GM23248 (cell line): ENCODE results near the gene GALNT7. TPM values are rescaled to one million over a fixed set of nuclear protein-coding genes. Genes with fewer than 3 reads are reported as not detected.
A peak's percentile ranks its signal among the peaks of the same experiment; 100 is the strongest.
"Not testable (repeated sequence)": the region's sequence is repeated elsewhere in the genome, so short reads cannot be mapped to it uniquely, and the experiment has no call there.

Experiments used
- DNase-seq: peaks from one replicate; pipeline ENCODE4 v3.0.0-alpha.2; 2015
- H2AFZ ChIP-seq: fragments of 200-600 bp; sonication (generic); 2 replicates; pipeline ENCODE4 v1.6.1; 2016; ENCODE audit warnings: antibody characterized with exemption
- H3F3A ChIP-seq: fragments of 200-600 bp; sonication (generic); 2 replicates; pipeline ENCODE4 v1.6.1; 2016; ENCODE audit warnings: mild to moderate bottlenecking, antibody characterized with exemption, mixed run types; ENCODE audit not compliant: insufficient read depth
- H3K27ac ChIP-seq: fragments of 200-600 bp; sonication (generic); 2 replicates; pipeline ENCODE4 v1.5.1; 2016; ENCODE audit warnings: mild to moderate bottlenecking
- H3K27me3 ChIP-seq: fragments of 200-600 bp; sonication (generic); replicated peaks from 2 replicates; pipeline ENCODE4 v1.6.1; 2016; ENCODE audit warnings: mild to moderate bottlenecking; ENCODE audit not compliant: insufficient read depth
- H3K36me3 ChIP-seq: fragments of 200-600 bp; sonication (generic); 2 replicates; pipeline ENCODE4 v1.6.1; 2016; ENCODE audit warnings: low read depth, mild to moderate bottlenecking
- H3K4me1 ChIP-seq: fragments of 200-600 bp; sonication (generic); 2 replicates; pipeline ENCODE4 v1.6.1; 2016; ENCODE audit warnings: mild to moderate bottlenecking; ENCODE audit not compliant: insufficient read depth
- H3K4me2 ChIP-seq: fragments of 200-600 bp; sonication (generic); one replicate; pipeline ENCODE4 v1.6.1; 2016; ENCODE audit warnings: mild to moderate bottlenecking; ENCODE audit not compliant: unreplicated experiment
- H3K4me3 ChIP-seq: fragments of 200-600 bp; sonication (generic); 2 replicates; pipeline ENCODE4 v1.5.1; 2016; ENCODE audit warnings: mild to moderate bottlenecking
- H3K79me2 ChIP-seq: fragments of 200-600 bp; sonication (generic); 2 replicates; pipeline ENCODE4 v1.6.1; 2016; ENCODE audit warnings: mild to moderate bottlenecking; ENCODE audit not compliant: insufficient read depth
- H3K9ac ChIP-seq: fragments of 200-600 bp; sonication (generic); 2 replicates; pipeline ENCODE4 v1.6.1; 2016; ENCODE audit warnings: mild to moderate bottlenecking
- H3K9me2 ChIP-seq: fragments of 200-600 bp; sonication (generic); 2 replicates; pipeline ENCODE4 v1.6.1; 2016; ENCODE audit warnings: mixed run types, mild to moderate bottlenecking, moderate library complexity; ENCODE audit not compliant: insufficient read depth
- H3K9me3 ChIP-seq: fragments of 200-600 bp; sonication (generic); one replicate; pipeline ENCODE4 v1.6.1; 2017; ENCODE audit warnings: low read depth
- H4K20me1 ChIP-seq: fragments of 200-600 bp; sonication (generic); 2 replicates; pipeline ENCODE4 v1.6.0; 2016; ENCODE audit not compliant: insufficient read depth
- EZH2 ChIP-seq: fragments of 200-600 bp; sonication (generic); IDR thresholded peaks from 2 replicates; pipeline ENCODE4 v1.6.1; 2018; ENCODE audit warnings: antibody characterized with exemption, mild to moderate bottlenecking; ENCODE audit not compliant: insufficient read depth, poor library complexity, severe bottlenecking
- EZH2phosphoT487 ChIP-seq: fragments of 200-600 bp; sonication (generic); IDR thresholded peaks from 2 replicates; pipeline ENCODE4 v1.6.1; 2018; ENCODE audit warnings: antibody characterized with exemption, moderate library complexity, mild to moderate bottlenecking, low read depth; ENCODE audit not compliant: insufficient read depth
- WGBS, 2 experiments: methylation state at CpG; one replicate each; pipeline ENCODE4 v1.1.6; 2015 to 2017; ENCODE audit warnings: low lambda C conversion rate in 2 of 2, low coverage in 1 of 2; ENCODE audit errors: missing lambda C conversion rate in 2 of 2; 5-methylcytosine and 5-hydroxymethylcytosine counted together
- in situ Hi-C: fragments of 300-500 bp; cut with MboI; formaldehyde crosslinking; loops from 2 replicates; pipeline ENCODE4 v1.15.0; 2020
- polyA plus RNA-seq: library from polyadenylated mRNA; unstranded; fragments of >200 nt; fragmentation: Nextera tagmentation; extraction: Ambion mirVana; gene quantifications from 2 replicates; pipeline ENCODE4 v1.2.1, GENCODE V29; 2016
- total RNA-seq: library from RNA; depleted of rRNA; stranded (reverse); fragments of >200 nt; shearing (Covaris generic); gene quantifications from 2 replicates; pipeline ENCODE4 v1.2.3, GENCODE V29; 2014

Gene GALNT7
- total and polyA plus RNA-seq, 2 experiments from 2014 or later: 5.8 to 13.1 TPM

GRCh38 chr4:173218411-173219125 lies 50.0 kb downstream of the GALNT7 start:
- Histone ChIP-seq H3K9me2 (no peaks in the 10 kb centered on the region), H3K4me3 (no peak overlapping the region), H3K27me3 (no peaks in the 10 kb centered on the region; the same call in 1 of the 2 replicates), H3K4me1 (peaks cover 18% of the 10 kb centered on the region), H3K79me2 (no peaks in the 10 kb centered on the region), H3K9me3 (no peaks in the 10 kb centered on the region), H3K4me2 (no peak overlapping the region), H3K9ac (no peak overlapping the region), H2AFZ (no peak overlapping the region), H3K36me3 (no peaks in the 10 kb centered on the region), H3K27ac (no peak overlapping the region), H3F3A (no peaks in the 10 kb centered on the region; the same call in 1 of the 2 replicates), H4K20me1 (no peaks in the 10 kb centered on the region; the same call in 1 of the 2 replicates)
- peak; percentile 61 for DNase-seq
- in situ Hi-C loops: no loop called here
- TF ChIP-seq EZH2phosphoT487 (no peak), EZH2 (no peak)

DNA sequence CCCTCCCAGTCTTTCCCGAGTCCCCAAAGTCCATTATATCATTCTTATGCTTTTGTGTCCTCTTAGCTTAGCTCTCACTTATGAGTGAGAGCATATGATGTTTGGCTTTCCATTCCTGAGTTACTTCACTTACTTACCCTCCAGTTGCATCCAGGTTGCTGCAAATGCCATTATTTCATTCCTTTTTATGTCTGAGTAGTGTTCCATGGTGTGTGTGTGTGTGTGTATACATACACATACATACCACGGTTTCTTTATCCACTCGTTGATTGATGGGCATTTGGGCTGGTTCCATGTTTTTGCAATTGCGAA lies 50.5 kb downstream of the GALNT7 start:
- H3K27ac ChIP-seq, H4K20me1 ChIP-seq, H3K36me3 ChIP-seq, H3K79me2 ChIP-seq, DNase-seq, H3K9me2 ChIP-seq, H3K4me3 ChIP-seq, H2AFZ ChIP-seq, H3K9me3 ChIP-seq, H3K27me3 ChIP-seq, H3K9ac ChIP-seq, H3F3A ChIP-seq, in situ Hi-C loops, H3K4me2 ChIP-seq: not testable (repeated sequence)
- 88% methylated on average over 4 of the region's 4 CpGs for WGBS, 2 experiments
- H3K4me1 ChIP-seq: peaks cover 18% of the 10 kb centered on the region

GRCh38 chr4:173223743-173224142 lies 55.1 kb downstream of the GALNT7 start:
- Histone ChIP-seq H3K9me2 (no peaks in the 10 kb centered on the region), H2AFZ (no peak overlapping the region), H4K20me1 (no peaks in the 10 kb centered on the region; the same call in 1 of the 2 replicates), H3F3A (no peaks in the 10 kb centered on the region), H3K79me2 (no peaks in the 10 kb centered on the region), H3K4me2 (no peak overlapping the region), H3K4me3 (no peak overlapping the region), H3K4me1 (peaks cover 2% of the 10 kb centered on the region), H3K9me3 (no peaks in the 10 kb centered on the region), H3K9ac (no peak overlapping the region), H3K36me3 (no peaks in the 10 kb centered on the region), H3K27ac (no peak overlapping the region), H3K27me3 (no peaks in the 10 kb centered on the region)
- TF ChIP-seq EZH2phosphoT487: no peak
- no peak for TF ChIP-seq EZH2
- in situ Hi-C loops: no loop called here
- WGBS, 2 experiments: 92 to 95% methylated on average over 3 of the region's 3 CpGs
- DNase-seq: no peak

DNA sequence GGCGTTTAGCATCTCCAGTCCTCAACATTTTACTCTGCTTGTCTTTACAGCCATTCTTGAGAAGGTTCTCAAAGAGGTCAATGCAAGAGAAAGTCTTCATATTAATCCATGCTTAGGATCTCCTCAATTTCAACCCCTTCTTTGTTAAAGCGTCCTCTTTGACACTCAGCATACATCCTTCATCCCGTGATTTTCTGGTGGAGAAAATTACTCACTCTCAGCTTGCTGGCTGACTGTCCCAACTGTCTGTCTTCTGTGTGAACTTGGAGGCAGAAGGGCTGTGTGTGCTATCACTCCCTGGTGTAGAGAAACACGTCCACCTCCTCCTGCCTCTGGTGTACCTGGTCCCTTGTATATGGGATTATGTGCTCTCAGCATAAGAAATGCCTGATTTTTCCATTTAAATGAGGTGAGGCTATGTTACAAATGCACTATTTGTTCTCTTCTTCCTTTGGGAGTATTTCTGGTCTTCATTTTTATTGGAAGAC lies 57.8 kb downstream of the GALNT7 start:
- no peaks in the 10 kb centered on the region for H3F3A ChIP-seq
- in situ Hi-C loops: no loop called here
- WGBS, 2 experiments: 91 to 94% methylated on average over 4 of the region's 4 CpGs

DNA sequence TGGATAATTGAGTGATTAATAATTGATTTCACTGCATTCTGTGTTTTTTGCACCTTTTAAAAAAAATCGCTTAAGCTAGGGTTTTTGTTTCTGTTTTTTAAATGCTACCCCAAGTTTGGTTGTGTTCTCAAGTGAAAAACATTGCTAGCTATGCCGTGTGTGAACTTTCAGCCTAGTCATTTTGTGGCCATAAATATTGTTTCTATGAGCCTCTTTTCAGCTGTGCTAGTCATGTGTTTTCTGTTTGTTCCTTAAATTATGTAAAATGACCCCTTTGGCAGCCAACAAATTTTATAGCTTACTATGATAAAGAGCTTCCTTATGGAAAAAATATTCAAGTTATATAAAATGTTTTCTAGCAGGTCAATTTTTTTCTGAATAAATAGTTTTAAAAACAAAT lies 59.1 kb downstream of the GALNT7 start:
- no peak overlapping the region for H3K4me3 ChIP-seq
- DNase-seq: no peak
- no peaks in the 10 kb centered on the region for H3K9me3 ChIP-seq
- TF ChIP-seq EZH2phosphoT487 (no peak), EZH2 (no peak)
- WGBS, 2 experiments: 90 to 91% methylated on average over 2 of the region's 2 CpGs
- H3K79me2 ChIP-seq: no peaks in the 10 kb centered on the region
- H3K27me3 ChIP-seq: no peaks in the 10 kb centered on the region
- H3K4me2 ChIP-seq: no peak overlapping the region
- H3K9ac ChIP-seq: no peak overlapping the region
- no peaks in the 10 kb centered on the region for H4K20me1 ChIP-seq
- no peak overlapping the region for H2AFZ ChIP-seq
- in situ Hi-C loops: no loop called here
- H3K4me1 ChIP-seq: no peaks in the 10 kb centered on the region
- H3K36me3 ChIP-seq: no peaks in the 10 kb centered on the region
- H3K27ac ChIP-seq: no peak overlapping the region
- H3K9me2 ChIP-seq: no peaks in the 10 kb centered on the region
- no peaks in the 10 kb centered on the region for H3F3A ChIP-seq

More for the DNA sequence above, 57.8 kb downstream of the GALNT7 start:
- Histone ChIP-seq H3K9ac (no peak overlapping the region), H3K9me3 (no peaks in the 10 kb centered on the region), H3K4me2 (no peak overlapping the region), H3K9me2 (no peaks in the 10 kb centered on the region), H4K20me1 (no peaks in the 10 kb centered on the region; the same call in 1 of the 2 replicates), H2AFZ (no peak overlapping the region), H3K27ac (no peak overlapping the region), H3K4me1 (no peaks in the 10 kb centered on the region), H3K79me2 (no peaks in the 10 kb centered on the region), H3K4me3 (no peak overlapping the region), H3K27me3 (no peaks in the 10 kb centered on the region), H3K36me3 (no peaks in the 10 kb centered on the region)
- no peak for DNase-seq
- no peak for TF ChIP-seq EZH2phosphoT487
- no peak for TF ChIP-seq EZH2
